Embryonic facial prominence (tissue), 1 donor: ENCODE results near the gene JUNB.
"Not testable (repeated sequence)": the region's sequence is repeated elsewhere in the genome, so short reads cannot be mapped to it uniquely, and the experiment has no call there.

Source experiments
- DNase-seq: peaks from one replicate; pipeline ENCODE4 v3.0.0-alpha.2; 2016; ENCODE audit errors: extremely low spot score

The JUNB gene

GRCh38 chr19:12789098-12789903 is 2.0 kb upstream of the JUNB start:
- DNase-seq = no peak

DNA sequence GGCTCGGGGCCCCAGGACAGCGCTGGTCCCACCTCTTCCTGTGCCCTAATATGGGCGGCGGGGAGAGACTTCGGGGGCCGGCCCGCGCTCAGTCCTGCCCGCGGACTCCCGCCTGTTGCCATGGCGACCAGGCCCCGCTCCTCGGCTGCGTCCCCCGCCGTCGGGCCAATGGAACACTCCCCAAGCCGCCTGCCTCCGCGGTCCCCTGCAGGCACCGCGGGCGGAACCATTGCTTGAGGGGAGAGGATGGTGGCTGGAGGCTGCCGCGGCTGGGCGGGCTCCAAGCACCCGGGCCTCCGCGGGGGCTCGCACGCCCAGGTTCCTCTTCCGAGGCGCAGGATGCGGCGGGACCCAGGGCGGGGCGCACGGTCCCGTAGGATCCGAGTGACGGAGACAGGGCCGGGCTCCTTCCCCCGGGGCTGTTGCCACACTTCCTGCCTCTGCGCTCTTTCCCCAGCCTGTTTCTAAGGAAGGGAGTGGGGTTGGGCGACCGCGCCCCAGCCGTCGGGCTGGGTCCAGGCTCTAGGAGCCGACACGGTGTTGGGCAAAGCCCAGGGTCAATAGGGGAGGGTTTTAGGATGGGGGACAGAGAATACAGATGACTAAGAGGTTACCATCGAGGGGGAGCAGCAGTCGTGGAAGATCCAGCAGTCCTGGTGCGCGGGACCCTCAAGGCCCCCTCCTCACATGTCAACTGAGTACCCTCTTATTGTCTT is 1.2 kb upstream of the JUNB start:
- DNase-seq = peak; percentile 75

GRCh38 chr19:12790628-12791344 is 500 bp upstream of the JUNB start:
- DNase-seq = no peak

DNA sequence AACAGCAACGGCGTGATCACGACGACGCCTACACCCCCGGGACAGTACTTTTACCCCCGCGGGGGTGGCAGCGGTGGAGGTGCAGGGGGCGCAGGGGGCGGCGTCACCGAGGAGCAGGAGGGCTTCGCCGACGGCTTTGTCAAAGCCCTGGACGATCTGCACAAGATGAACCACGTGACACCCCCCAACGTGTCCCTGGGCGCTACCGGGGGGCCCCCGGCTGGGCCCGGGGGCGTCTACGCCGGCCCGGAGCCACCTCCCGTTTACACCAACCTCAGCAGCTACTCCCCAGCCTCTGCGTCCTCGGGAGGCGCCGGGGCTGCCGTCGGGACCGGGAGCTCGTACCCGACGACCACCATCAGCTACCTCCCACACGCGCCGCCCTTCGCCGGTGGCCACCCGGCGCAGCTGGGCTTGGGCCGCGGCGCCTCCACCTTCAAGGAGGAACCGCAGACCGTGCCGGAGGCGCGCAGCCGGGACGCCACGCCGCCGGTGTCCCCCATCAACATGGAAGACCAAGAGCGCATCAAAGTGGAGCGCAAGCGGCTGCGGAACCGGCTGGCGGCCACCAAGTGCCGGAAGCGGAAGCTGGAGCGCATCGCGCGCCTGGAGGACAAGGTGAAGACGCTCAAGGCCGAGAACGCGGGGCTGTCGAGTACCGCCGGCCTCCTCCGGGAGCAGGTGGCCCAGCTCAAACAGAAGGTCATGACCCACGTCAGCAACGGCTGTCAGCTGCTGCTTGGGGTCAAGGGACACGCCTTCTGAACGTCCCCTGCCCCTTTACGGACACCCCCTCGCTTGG is 966 bp downstream of the JUNB start:
- DNase-seq = no peak

DNA sequence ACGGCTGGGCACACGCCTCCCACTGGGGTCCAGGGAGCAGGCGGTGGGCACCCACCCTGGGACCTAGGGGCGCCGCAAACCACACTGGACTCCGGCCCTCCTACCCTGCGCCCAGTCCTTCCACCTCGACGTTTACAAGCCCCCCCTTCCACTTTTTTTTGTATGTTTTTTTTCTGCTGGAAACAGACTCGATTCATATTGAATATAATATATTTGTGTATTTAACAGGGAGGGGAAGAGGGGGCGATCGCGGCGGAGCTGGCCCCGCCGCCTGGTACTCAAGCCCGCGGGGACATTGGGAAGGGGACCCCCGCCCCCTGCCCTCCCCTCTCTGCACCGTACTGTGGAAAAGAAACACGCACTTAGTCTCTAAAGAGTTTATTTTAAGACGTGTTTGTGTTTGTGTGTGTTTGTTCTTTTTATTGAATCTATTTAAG is 1.6 kb downstream of the JUNB start:
- DNase-seq = no peak

GRCh38 chr19:12793290-12794195 is 2.3 kb downstream of the JUNB start:
- peak; percentile 86 for DNase-seq

- DNase-seq = no peak
Measured at GRCh38 chr19:12794196-12794941, 3.1 kb downstream of the JUNB start.

DNA sequence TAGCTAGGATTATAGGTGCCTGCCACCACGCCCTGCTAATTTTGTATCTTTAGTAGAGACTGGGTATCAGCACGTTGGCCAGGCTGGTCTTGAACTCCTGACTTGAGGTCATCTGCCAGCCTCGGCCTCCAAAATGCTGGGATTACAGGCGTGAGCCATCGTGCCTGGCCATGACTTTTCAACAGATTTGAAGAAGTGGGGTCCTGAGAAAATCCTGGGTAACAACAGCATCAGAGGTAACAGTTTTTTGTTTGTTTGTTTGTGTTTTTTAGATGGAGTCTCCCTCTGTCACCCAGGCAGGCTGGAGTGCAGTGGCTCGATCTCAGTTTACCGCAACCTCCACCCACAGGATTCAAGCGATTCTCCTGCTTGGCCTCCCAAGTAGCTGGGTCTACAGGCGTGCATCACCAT is 3.7 kb downstream of the JUNB start:
- DNase-seq = no peak

GRCh38 chr19:12796146-12797071 is 5.1 kb downstream of the JUNB start:
- no peak for DNase-seq

- DNase-seq = no peak
Measured at GRCh38 chr19:12797141-12797587, 5.9 kb downstream of the JUNB start.

- not testable (repeated sequence) for DNase-seq
Measured at GRCh38 chr19:12797607-12798006, 6.3 kb downstream of the JUNB start.

- no peak for DNase-seq
Measured at GRCh38 chr19:12799742-12800465, 8.6 kb downstream of the JUNB start.

- DNase-seq = no peak
Measured at GRCh38 chr19:12800466-12800770, 9.1 kb downstream of the JUNB start.

GRCh38 chr19:12800923-12801465 is 9.7 kb downstream of the JUNB start:
- DNase-seq = no peak

DNA sequence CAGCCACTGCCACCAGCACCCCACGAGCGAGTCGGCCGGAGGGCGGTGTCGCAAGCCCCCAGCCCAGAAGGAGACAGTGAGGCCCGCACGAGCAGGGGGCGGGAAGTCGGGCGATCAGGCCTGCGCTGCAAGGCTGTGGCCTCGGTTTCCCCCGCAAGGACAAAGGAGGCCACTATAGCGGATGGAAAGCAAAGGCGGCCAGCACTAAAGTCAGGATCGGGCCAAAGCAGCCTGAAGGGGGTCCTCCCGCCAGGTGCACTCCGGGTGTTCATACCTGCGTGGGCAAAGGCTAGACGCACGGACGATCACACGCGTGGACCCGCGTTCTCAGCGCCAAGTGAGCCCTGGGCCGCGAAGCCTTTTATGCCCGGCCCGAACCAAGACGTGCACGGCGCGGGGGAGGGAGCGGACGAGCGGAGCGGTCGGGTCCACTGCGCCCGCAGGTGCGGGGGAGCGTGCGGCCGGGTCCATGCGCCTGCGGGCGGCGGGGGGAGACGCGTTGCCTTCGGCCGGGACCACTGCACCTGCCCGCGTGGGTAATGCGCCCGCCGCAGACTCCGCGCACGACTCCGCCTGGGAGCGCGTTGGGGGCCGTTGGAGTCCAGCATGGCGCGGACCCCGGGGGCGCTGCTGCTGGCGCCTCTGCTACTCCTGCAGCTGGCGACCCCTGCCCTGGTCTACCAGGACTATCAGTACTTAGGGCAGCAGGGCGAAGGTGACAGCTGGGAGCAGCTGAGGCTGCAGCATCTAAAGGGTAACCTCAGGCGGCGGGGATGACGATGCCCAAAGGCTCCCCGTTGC is 10.4 kb downstream of the JUNB start, which contains the start of the genes PRDX2 and THSD8:
PRDX2 (minus strand) TSS at position 335 of the 801 bp plus-strand sequence. CDS start 539 bp downstream, outside the sequence.
THSD8 (plus strand) TSS at position 604 of the 801 bp plus-strand sequence; CDS start at position 607, 3 bp downstream.
- DNase-seq = no peak

GRCh38 chr19:12802267-12803106 is 11.2 kb downstream of the JUNB start:
- DNase-seq = no peak
